H1 (cell line): Measurements from ENCODE around the gene STX18. TPM values are rescaled to one million over a fixed set of nuclear protein-coding genes. Genes with fewer than 3 reads are reported as not detected.

Experiments used
- CTCF ChIA-PET: fragments of 300-600 bp; sonication (Branson Sonifier 250); formaldehyde crosslinking; loops from one replicate; lab custom pipeline; 2021; ENCODE audit not compliant: partially characterized antibody; lab: Charles Lee
- POLR2A ChIA-PET: fragments of 300-600 bp; sonication (Branson Sonifier 250); formaldehyde crosslinking; loops from one replicate; lab custom pipeline; 2021; ENCODE audit warnings: inconsistent platforms; ENCODE audit not compliant: partially characterized antibody; lab: Charles Lee
- DNase-seq, 2 experiments: peaks; one replicate each; pipeline versions ENCODE4 v3.0.0 to v3.0.0-alpha.2; 2010 to 2022; ENCODE audit warnings: low spot score in 2 of 2, low read depth in 1 of 2, mixed read lengths in 1 of 2
- FAIRE-seq: peaks from 2 replicates; lab custom pipeline; 2011; peaks lifted over from hg19 to GRCh38; lab: Jason Lieb, UNC
- H2AFZ ChIP-seq: 2 replicates; pipeline ENCODE4 v1.8.1; 2012; ENCODE audit warnings: low read length, inconsistent platforms
- H2AK5ac ChIP-seq: 2 replicates; pipeline ENCODE4 v1.6.1; 2013; ENCODE audit warnings: low read depth, low read length
- H2BK120ac ChIP-seq: replicated peaks from 2 replicates; pipeline ENCODE3; 2013; ENCODE audit warnings: low read depth, low read length, inconsistent platforms
- H2BK12ac ChIP-seq: 2 replicates; pipeline ENCODE4 v1.6.1; 2013; ENCODE audit warnings: low read depth, low read length
- H2BK15ac ChIP-seq: 2 replicates; pipeline ENCODE4 v1.6.1; 2013; ENCODE audit warnings: low read length
- H2BK20ac ChIP-seq: 2 replicates; pipeline ENCODE4 v1.6.1; 2013; ENCODE audit warnings: low read length
- H2BK5ac ChIP-seq: 2 replicates; pipeline ENCODE4 v1.6.1; 2013; ENCODE audit warnings: low read depth, low read length
- H3K14ac ChIP-seq: 2 replicates; pipeline ENCODE4 v1.6.1; 2013; ENCODE audit warnings: inconsistent platforms; ENCODE audit not compliant: insufficient read length
- H3K18ac ChIP-seq: 2 replicates; pipeline ENCODE4 v1.6.1; 2013; ENCODE audit warnings: low read length; ENCODE audit errors: extremely low read depth
- H3K23ac ChIP-seq: 2 replicates; pipeline ENCODE4 v1.6.1; 2013; ENCODE audit warnings: inconsistent platforms; ENCODE audit not compliant: insufficient read length
- H3K23me2 ChIP-seq: 2 replicates; pipeline ENCODE4 v1.6.1; 2013; ENCODE audit warnings: low read depth, low read length
- H3K27ac ChIP-seq: 2 replicates; pipeline ENCODE4 v1.6.1; 2011; ENCODE audit warnings: low read depth, low read length, inconsistent platforms
- H3K27me3 ChIP-seq, 4 experiments: replicated peaks in 1 of 4; 1 replicate in 1 of 4; 2 replicates in 3 of 4; pipeline versions ENCODE4 v1.6.1 to v1.8.1; 2011 to 2013; ENCODE audit warnings: low read length in 3 of 4, mild to moderate bottlenecking in 3 of 4, inconsistent platforms in 2 of 4, mixed read lengths in 2 of 4, moderate library complexity in 1 of 4; ENCODE audit not compliant: control insufficient read depth in 3 of 4, insufficient read depth in 3 of 4; ENCODE audit errors: extremely low read depth in 1 of 4
- H3K36me3 ChIP-seq, 4 experiments: 2 replicates each; pipeline versions ENCODE4 v1.6.1 to v1.8.1; 2011 to 2013; ENCODE audit warnings: mild to moderate bottlenecking in 4 of 4, low read length in 3 of 4, moderate library complexity in 2 of 4, control low read depth in 1 of 4, inconsistent platforms in 1 of 4; ENCODE audit not compliant: insufficient read depth in 4 of 4, control insufficient read depth in 2 of 4
- H3K4ac ChIP-seq: replicated peaks from 2 replicates; pipeline ENCODE3; 2013; ENCODE audit warnings: low read length, low read depth, mixed read lengths, inconsistent platforms; ENCODE audit not compliant: insufficient read length
- H3K4me1 ChIP-seq, 4 experiments: replicated peaks in 1 of 4; 1 replicate in 1 of 4; 2 replicates in 3 of 4; pipeline versions ENCODE4 v1.6.1 to v1.8.1; 2011 to 2013; ENCODE audit warnings: low read length in 3 of 4, inconsistent platforms in 2 of 4, mixed read lengths in 1 of 4; ENCODE audit not compliant: insufficient read depth in 4 of 4, control insufficient read depth in 3 of 4
- H3K4me2 ChIP-seq, 2 experiments: 2 replicates each; pipeline versions ENCODE4 v1.6.1 to v1.8.1; 2011 to 2013; ENCODE audit warnings: low read depth in 2 of 2, low read length in 2 of 2, control low read depth in 1 of 2, inconsistent platforms in 1 of 2, mild to moderate bottlenecking in 1 of 2; ENCODE audit not compliant: insufficient read depth in 1 of 2
- H3K4me3 ChIP-seq, 4 experiments: fragments of 200-600, 300-600 bp in 1 of 4; sonication (generic), shearing (Covaris generic), sonication (Bioruptor Twin) in 1 of 4; 2 replicates each; pipeline versions ENCODE4 v1.5.1 to v1.8.1; 2011 to 2016; ENCODE audit warnings: low read length in 4 of 4, low read depth in 3 of 4, control low read depth in 2 of 4, inconsistent platforms in 2 of 4, mild to moderate bottlenecking in 2 of 4, mixed read lengths in 1 of 4, moderate library complexity in 1 of 4; ENCODE audit not compliant: insufficient read depth in 2 of 4; ENCODE audit errors: extremely low read depth in 1 of 4
- H3K56ac ChIP-seq: replicated peaks from 2 replicates; pipeline ENCODE3; 2013; ENCODE audit warnings: low read depth, mild to moderate bottlenecking, mixed read lengths, low read length, inconsistent platforms; ENCODE audit not compliant: insufficient read length
- H3K79me1 ChIP-seq: 2 replicates; pipeline ENCODE4 v1.6.1; 2013; ENCODE audit warnings: low read depth, low read length, control low read depth
- H3K79me2 ChIP-seq, 2 experiments: 2 replicates each; pipeline versions ENCODE4 v1.6.1 to v1.8.1; 2012 to 2013; ENCODE audit warnings: low read length in 2 of 2, mild to moderate bottlenecking in 2 of 2, inconsistent platforms in 1 of 2; ENCODE audit not compliant: insufficient read depth in 2 of 2, control insufficient read depth in 1 of 2
- H3K9ac ChIP-seq, 4 experiments: replicated peaks in 1 of 4; 1 replicate in 1 of 4; 2 replicates in 3 of 4; pipeline versions ENCODE4 v1.6.1 to v1.8.1; 2011 to 2013; ENCODE audit warnings: low read depth in 3 of 4, low read length in 3 of 4, control low read depth in 2 of 4, mild to moderate bottlenecking in 2 of 4, moderate library complexity in 2 of 4, inconsistent platforms in 1 of 4; ENCODE audit errors: extremely low read depth in 1 of 4
- H3K9me3 ChIP-seq, 2 experiments: 2 replicates each; pipeline versions ENCODE4 v1.6.1 to v1.8.1; 2012 to 2013; ENCODE audit warnings: mild to moderate bottlenecking in 2 of 2, moderate library complexity in 2 of 2, control low read depth in 1 of 2, inconsistent platforms in 1 of 2, low read depth in 1 of 2, low read length in 1 of 2, mixed read lengths in 1 of 2; ENCODE audit not compliant: insufficient read depth in 2 of 2
- H4K20me1 ChIP-seq, 2 experiments: replicated peaks in 1 of 2; 2 replicates each; pipeline versions ENCODE3 to v1.8.1; 2011 to 2013; ENCODE audit warnings: inconsistent platforms in 2 of 2, low read length in 2 of 2, mild to moderate bottlenecking in 1 of 2; ENCODE audit not compliant: insufficient read depth in 2 of 2, control insufficient read depth in 1 of 2
- H4K5ac ChIP-seq: 2 replicates; pipeline ENCODE4 v1.6.1; 2013; ENCODE audit warnings: low read length, low read depth, mixed read lengths, inconsistent platforms; ENCODE audit not compliant: insufficient read length
- H4K8ac ChIP-seq: 2 replicates; pipeline ENCODE4 v1.8.0; 2013; ENCODE audit warnings: mild to moderate bottlenecking, moderate library complexity, low read length, inconsistent platforms; ENCODE audit not compliant: insufficient read depth; ENCODE audit errors: extremely low read depth
- H4K91ac ChIP-seq: replicated peaks from 2 replicates; pipeline ENCODE3; 2013; ENCODE audit warnings: low read length, mixed read lengths, inconsistent platforms; ENCODE audit not compliant: insufficient read length
- ASH2L ChIP-seq: fragments of 200-600, 300-600 bp; sonication (generic); IDR thresholded peaks from one replicate; pipeline ENCODE4 v1.7.1; 2017; ENCODE audit warnings: low read length
- BACH1 ChIP-seq: IDR thresholded peaks from 2 replicates; pipeline ENCODE4 v1.6.1; 2012; ENCODE audit warnings: low read length, improper control_type of control experiment
- BCL11A ChIP-seq, 2 experiments: IDR thresholded peaks; one replicate each; pipeline ENCODE4 v1.6.1; 2011; ENCODE audit warnings: low read depth in 2 of 2, low read length in 2 of 2, mild to moderate bottlenecking in 2 of 2
- CHD1 ChIP-seq: IDR thresholded peaks from 2 replicates; pipeline ENCODE4 v1.6.1; 2012; ENCODE audit warnings: low read depth, low read length, improper control_type of control experiment
- GABPA ChIP-seq: IDR thresholded peaks from 2 replicates; pipeline ENCODE4 v1.6.1; 2011; ENCODE audit warnings: mild to moderate bottlenecking, low read length, moderate library complexity, borderline replicate concordance; ENCODE audit not compliant: insufficient read depth
- JUN ChIP-seq: IDR thresholded peaks from 2 replicates; pipeline ENCODE4 v1.6.1; 2011; ENCODE audit warnings: low read depth, mild to moderate bottlenecking, improper control_type of control experiment, low read length
- NANOG ChIP-seq: IDR thresholded peaks from 2 replicates; pipeline ENCODE4 v1.6.1; 2011; ENCODE audit warnings: low read length, low read depth, mild to moderate bottlenecking, inconsistent platforms; ENCODE audit not compliant: insufficient read depth, poor library complexity, severe bottlenecking
- PHF8 ChIP-seq: fragments of 200-600 bp; sonication (generic); conservative IDR thresholded peaks from 2 replicates; pipeline ENCODE4 v1.7.1; 2012; ENCODE audit warnings: low read depth, mild to moderate bottlenecking, inconsistent platforms, low read length, moderate library complexity
- SAP30 ChIP-seq: fragments of 300-600 bp; sonication (generic); IDR thresholded peaks from 2 replicates; pipeline ENCODE4 v1.7.1; 2012; ENCODE audit warnings: low read length, moderate library complexity, mild to moderate bottlenecking, inconsistent platforms; ENCODE audit not compliant: insufficient read depth, insufficient replicate concordance
- SIRT6 ChIP-seq: IDR thresholded peaks from one replicate; pipeline ENCODE4 v1.7.1; 2012; ENCODE audit warnings: low read length, inconsistent platforms
- SRF ChIP-seq: IDR thresholded peaks from 2 replicates; pipeline ENCODE4 v1.6.1; 2011; ENCODE audit warnings: mild to moderate bottlenecking, low read depth, low read length, moderate library complexity
- TAF7 ChIP-seq: optimal IDR thresholded peaks from 2 replicates; pipeline ENCODE3; 2011; ENCODE audit warnings: low read depth, mild to moderate bottlenecking, inconsistent platforms, low read length, moderate library complexity, borderline replicate concordance
- TBP ChIP-seq: IDR thresholded peaks from 2 replicates; pipeline ENCODE4 v1.6.1; 2011; ENCODE audit warnings: low read depth, low read length, improper control_type of control experiment
- TCF12 ChIP-seq: IDR thresholded peaks from 2 replicates; pipeline ENCODE4 v1.6.1; 2011; ENCODE audit warnings: low read depth, mild to moderate bottlenecking, low read length
- WGBS, 2 experiments: shearing (Covaris generic) in 1 of 2; methylation state at CpG; one replicate each; pipeline versions ENCODE4 v1.1.6 to v1.1.7; 2013 to 2015; ENCODE audit warnings: low lambda C conversion rate in 2 of 2, mixed read lengths in 2 of 2, inconsistent platforms in 1 of 2, low coverage in 1 of 2, missing lambda C conversion rate in 1 of 2; ENCODE audit not compliant: insufficient replicate concordance in 2 of 2, insufficient coverage in 1 of 2, insufficient read length in 1 of 2; ENCODE audit errors: extremely low coverage in 1 of 2, missing lambda C conversion rate in 1 of 2; 5-methylcytosine and 5-hydroxymethylcytosine counted together
- polyA plus RNA-seq, 7 experiments: library from polyadenylated mRNA; depleted of rRNA in 3 of 7; stranded (reverse) in 5 of 7; unstranded in 2 of 7; fragments of >200 nt in 5 of 7; fragments of 200-250 nt in 2 of 7; gene quantifications; 1 replicate in 5 of 7; 2 replicates in 1 of 7; 4 replicates in 1 of 7; pipeline versions ENCODE4 v1.2.1 to v1.2.3, GENCODE V29; 2011 to 2013; ENCODE audit warnings: missing spikeins in 2 of 7, mixed read lengths in 2 of 7
- total RNA-seq: library from RNA; stranded (reverse); fragmentation: NEBNext Ultra II Directional; extraction: Animal tissue kit (Norgen Biotek cat#: 25700); gene quantifications from 2 replicates; pipeline ENCODE4 v1.2.1, GENCODE V29; 2021
- TF ChIP-seq, protein P1 (sequence below): IDR thresholded peaks from 2 replicates; pipeline ENCODE4 v1.6.1; 2012; ENCODE audit warnings: inconsistent platforms

STX18 gene
- total and polyA plus RNA-seq, 2 of the 8 experiments (the other 6 are each of a cell fraction or from before 2014, with no cell fraction given): 14.6 to 18.3 TPM

GRCh38 chr4:4506961-4507360, 34.9 kb downstream of the STX18 start:
- no peak overlapping the region for H2AFZ ChIP-seq
- TF ChIP-seq PHF8 (no peak), SRF (no peak), JUN (no peak), NANOG (no peak), BACH1 (no peak), CHD1 (no peak), TAF7 (no peak), BCL11A (IDR thresholded peaks at IDR 0.05; ENCODE audit: low read depth in 2 of 2, low read length in 2 of 2) (no peak), GABPA (no peak), ASH2L (no peak), TBP (no peak), TCF12 (no peak), SAP30 (no peak), SIRT6 (no peak)
- TF ChIP-seq, protein P1, sequence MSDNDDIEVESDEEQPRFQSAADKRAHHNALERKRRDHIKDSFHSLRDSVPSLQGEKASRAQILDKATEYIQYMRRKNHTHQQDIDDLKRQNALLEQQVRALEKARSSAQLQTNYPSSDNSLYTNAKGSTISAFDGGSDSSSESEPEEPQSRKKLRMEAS: no peak

More at GRCh38 chr4:4506961-4507360, 34.9 kb downstream of the STX18 start:
- Histone ChIP-seq H4K20me1 (peaks cover 4 to 6% of the 10 kb centered on the region in 2 experiments), H3K27me3 (peaks cover 0 to 3% (median 0%) of the 10 kb centered on the region in 4 experiments; a peak in 1 of 7 replicates), H3K4ac (no peak overlapping the region), H3K27ac (no peak overlapping the region), H3K23me2 (no peaks in the 10 kb centered on the region), H3K18ac (no peak overlapping the region), H2AK5ac (no peak overlapping the region), H2BK5ac (no peak overlapping the region), H3K36me3 (no peaks in the 10 kb centered on the region), H3K14ac (no peak overlapping the region), H4K5ac (no peak overlapping the region), H3K9ac (no peak overlapping the region), H4K91ac (no peak overlapping the region), H3K56ac (no peak overlapping the region), H3K9me3 (no peaks in the 10 kb centered on the region), H2BK12ac (no peak overlapping the region), H3K23ac (no peak overlapping the region), H3K4me3 (no peak overlapping the region), H3K4me1 (peaks cover 0 to 5% (median 2%) of the 10 kb centered on the region in 4 experiments; a peak in 1 of 7 replicates), H2BK15ac (no peak overlapping the region), H2BK120ac (no peak overlapping the region), H3K79me2 (peaks cover 0 to under 1% of the 10 kb centered on the region in 2 experiments; a peak in 1 of 4 replicates), H3K79me1 (no peaks in the 10 kb centered on the region; the same call in 1 of the 2 replicates), H4K8ac (no peak overlapping the region), H2BK20ac (no peak overlapping the region), H3K4me2 (no peak overlapping the region)
- CTCF ChIA-PET: interaction anchor here (0.6 to 7.3 kb wide), 17 partner anchors 11 to 395 kb away, joined by 3 to 86 read pairs (median 3); no protein-coding TSS in a partner anchor
- POLR2A ChIA-PET: no interaction called here
- DNase-seq (no peak), FAIRE-seq (no peak)
- 95% methylated on average over 5 of the region's 5 CpGs; no CpG with 5 or more reads in 1 of the 2 experiments for WGBS, 2 experiments
